Breast epithelium (tissue), 3 donors: Measurements from ENCODE around the gene RPS29.

Experiments
- POLR2A ChIP-seq: fragments of 450-650 bp; IDR thresholded peaks from one replicate; pipeline ENCODE4 v1.6.1; 2016; ENCODE audit warnings: antibody characterized with exemption, mild to moderate bottlenecking, moderate library complexity
- POLR2AphosphoS5 ChIP-seq, 3 donors: sonication (generic); formaldehyde crosslinking; IDR thresholded peaks; one replicate each; pipeline ENCODE4 v1.6.1; 2017; ENCODE audit warnings: antibody characterized with exemption in 3 of 3
- TF ChIP-seq, protein P1 (sequence below), 3 donors: fragments of 450-650 bp; IDR thresholded peaks; one replicate each; pipeline ENCODE4 v1.5.1; 2016 to 2017; ENCODE audit warnings: antibody characterized with exemption in 3 of 3, mild to moderate bottlenecking in 3 of 3, moderate library complexity in 3 of 3

DNA sequence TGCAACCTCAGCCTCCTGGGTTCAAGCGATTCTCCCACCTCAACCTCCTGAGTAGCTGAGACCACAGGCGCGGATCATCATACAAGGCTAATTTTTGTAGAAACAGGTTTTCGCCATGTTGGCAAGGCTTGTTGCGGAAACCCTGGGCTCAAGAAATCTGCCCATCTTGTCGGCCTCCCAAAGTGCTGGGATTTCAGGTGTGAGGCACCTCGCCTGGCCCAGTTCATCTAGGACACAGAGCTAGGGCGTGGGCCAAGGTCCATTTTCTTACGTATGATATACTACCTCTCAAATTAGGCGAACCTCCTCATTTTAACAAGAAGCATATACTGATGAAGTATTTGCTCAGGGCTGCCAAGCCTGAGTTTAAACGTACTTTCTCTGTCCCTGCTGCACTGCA is 2.1 kb downstream of the RPS29 start:
- TF ChIP-seq POLR2A: no peak
- TF ChIP-seq, protein P1, sequence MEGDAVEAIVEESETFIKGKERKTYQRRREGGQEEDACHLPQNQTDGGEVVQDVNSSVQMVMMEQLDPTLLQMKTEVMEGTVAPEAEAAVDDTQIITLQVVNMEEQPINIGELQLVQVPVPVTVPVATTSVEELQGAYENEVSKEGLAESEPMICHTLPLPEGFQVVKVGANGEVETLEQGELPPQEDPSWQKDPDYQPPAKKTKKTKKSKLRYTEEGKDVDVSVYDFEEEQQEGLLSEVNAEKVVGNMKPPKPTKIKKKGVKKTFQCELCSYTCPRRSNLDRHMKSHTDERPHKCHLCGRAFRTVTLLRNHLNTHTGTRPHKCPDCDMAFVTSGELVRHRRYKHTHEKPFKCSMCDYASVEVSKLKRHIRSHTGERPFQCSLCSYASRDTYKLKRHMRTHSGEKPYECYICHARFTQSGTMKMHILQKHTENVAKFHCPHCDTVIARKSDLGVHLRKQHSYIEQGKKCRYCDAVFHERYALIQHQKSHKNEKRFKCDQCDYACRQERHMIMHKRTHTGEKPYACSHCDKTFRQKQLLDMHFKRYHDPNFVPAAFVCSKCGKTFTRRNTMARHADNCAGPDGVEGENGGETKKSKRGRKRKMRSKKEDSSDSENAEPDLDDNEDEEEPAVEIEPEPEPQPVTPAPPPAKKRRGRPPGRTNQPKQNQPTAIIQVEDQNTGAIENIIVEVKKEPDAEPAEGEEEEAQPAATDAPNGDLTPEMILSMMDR (IDR thresholded peaks at IDR 0.05): no peak
- no peak for TF ChIP-seq POLR2AphosphoS5 (IDR thresholded peaks at IDR 0.05)
